Type B pancreatic cell (in vitro differentiated cells): ENCODE measurements around the gene POU2F2. TPM values are rescaled to one million over a fixed set of nuclear protein-coding genes. Genes with fewer than 3 reads are reported as not detected.

Experiments used
- DNase-seq: peaks from one replicate; pipeline ENCODE4 v3.0.0; 2021; ENCODE audit warnings: mixed read lengths; ENCODE audit not compliant: unreplicated experiment; ENCODE audit errors: extremely low spot score
- H3K27ac Mint-ChIP-seq: 2 replicates; pipeline ENCODE4 v1.8.0; 2021; ENCODE audit warnings: mild to moderate bottlenecking, mixed read lengths
- H3K27me3 Mint-ChIP-seq: 2 replicates; pipeline ENCODE4 v1.8.0; 2021; ENCODE audit warnings: mixed read lengths
- H3K36me3 Mint-ChIP-seq: 2 replicates; pipeline ENCODE4 v1.8.0; 2021; ENCODE audit warnings: mixed read lengths
- H3K4me1 Mint-ChIP-seq: one replicate; pipeline ENCODE4 v1.8.0; 2021; ENCODE audit warnings: mixed read lengths; ENCODE audit not compliant: unreplicated experiment
- H3K4me3 Mint-ChIP-seq: 2 replicates; pipeline ENCODE4 v1.8.0; 2021; ENCODE audit warnings: mild to moderate bottlenecking, mixed read lengths
- H3K9me3 Mint-ChIP-seq: 2 replicates; pipeline ENCODE4 v1.8.0; 2021; ENCODE audit warnings: mixed read lengths
- CTCF ChIP-seq: fragments of 200-600 bp; sonication (generic); conservative IDR thresholded peaks from 2 replicates; pipeline ENCODE4 v1.5.0; 2021; ENCODE audit warnings: antibody characterized with exemption, mild to moderate bottlenecking
- total RNA-seq: library from RNA; stranded (reverse); gene quantifications from 2 replicates; pipeline ENCODE4 v1.2.1, GENCODE V29; 2021; ENCODE audit warnings: low replicate concordance

Gene POU2F2
- total RNA-seq, 1 donor from 2014 or later = 1.7 TPM

GRCh38 chr19:42161616-42162263 lies 29.5 kb upstream of the POU2F2 start:
- no peak for TF ChIP-seq CTCF
- DNase-seq = no peak
- H3K27me3 Mint-ChIP-seq = peaks cover 69% of the 10 kb centered on the region
- H3K36me3 Mint-ChIP-seq = no peaks in the 10 kb centered on the region
- H3K4me3 Mint-ChIP-seq = no peak overlapping the region
- H3K9me3 Mint-ChIP-seq = no peaks in the 10 kb centered on the region
- H3K27ac Mint-ChIP-seq = no peak overlapping the region
- peaks cover 7% of the 10 kb centered on the region for H3K4me1 Mint-ChIP-seq

- H3K27ac Mint-ChIP-seq = no peak overlapping the region
- H3K9me3 Mint-ChIP-seq = no peaks in the 10 kb centered on the region
- DNase-seq = no peak
- H3K4me3 Mint-ChIP-seq = no peak overlapping the region
- no peak for TF ChIP-seq CTCF
- H3K36me3 Mint-ChIP-seq = no peaks in the 10 kb centered on the region
- H3K4me1 Mint-ChIP-seq = peaks cover 12% of the 10 kb centered on the region
- peaks cover 70% of the 10 kb centered on the region for H3K27me3 Mint-ChIP-seq
Observed at GRCh38 chr19:42159942-42160341, 27.7 kb upstream of the POU2F2 start.

GRCh38 chr19:42158926-42159325 lies 26.7 kb upstream of the POU2F2 start:
- TF ChIP-seq CTCF = no peak
- Mint-ChIP-seq H3K27ac (no peak overlapping the region), H3K4me1 (peaks cover 18% of the 10 kb centered on the region), H3K9me3 (no peaks in the 10 kb centered on the region), H3K36me3 (no peaks in the 10 kb centered on the region), H3K4me3 (no peak overlapping the region), H3K27me3 (peaks cover 76% of the 10 kb centered on the region)
- no peak for DNase-seq

GRCh38 chr19:42156571-42156970 lies 24.3 kb upstream of the POU2F2 start:
- no peak for TF ChIP-seq CTCF
- peaks cover 74% of the 10 kb centered on the region for H3K27me3 Mint-ChIP-seq
- no peak overlapping the region for H3K4me3 Mint-ChIP-seq
- no peak for DNase-seq
- no peaks in the 10 kb centered on the region for H3K36me3 Mint-ChIP-seq
- no peak overlapping the region for H3K27ac Mint-ChIP-seq
- H3K4me1 Mint-ChIP-seq = peaks cover 25% of the 10 kb centered on the region
- H3K9me3 Mint-ChIP-seq = no peaks in the 10 kb centered on the region

- Mint-ChIP-seq H3K4me3 (no peak overlapping the region), H3K27ac (no peak overlapping the region), H3K27me3 (peaks cover 67% of the 10 kb centered on the region), H3K4me1 (peaks cover 19% of the 10 kb centered on the region), H3K36me3 (no peaks in the 10 kb centered on the region), H3K9me3 (no peaks in the 10 kb centered on the region)
- no peak for DNase-seq
- TF ChIP-seq CTCF = no peak
Observed at GRCh38 chr19:42155796-42156195, 23.6 kb upstream of the POU2F2 start.
